ENCODE data around the gene CALML4.

CALML4 gene

GRCh38 chr15:68206711-68207151 is 1.6 kb upstream of the CALML4 start:
- TF ChIP-seq CTCF (IDR thresholded peaks at IDR 0.05), result no peak

- no peak for TF ChIP-seq CTCF (IDR thresholded peaks at IDR 0.05)
These were observed 915 bp upstream of the CALML4 start for GRCh38 chr15:68205954-68206539.

GRCh38 chr15:68205558-68205944 is 419 bp upstream of the CALML4 start:
- no peak for TF ChIP-seq CTCF (IDR thresholded peaks at IDR 0.05)

GRCh38 chr15:68204361-68204760 is 771 bp downstream of the CALML4 start:
- TF ChIP-seq CTCF (IDR thresholded peaks at IDR 0.05), result no peak

- TF ChIP-seq CTCF (IDR thresholded peaks at IDR 0.05), result no peak
These were observed 1.2 kb downstream of the CALML4 start for GRCh38 chr15:68203956-68204355.

GRCh38 chr15:68203486-68203885 is 1.6 kb downstream of the CALML4 start:
- TF ChIP-seq CTCF (IDR thresholded peaks at IDR 0.05), result no peak

- TF ChIP-seq CTCF (IDR thresholded peaks at IDR 0.05), result no peak
These were observed 3.3 kb downstream of the CALML4 start for GRCh38 chr15:68201879-68202261.
